GM12892 (cell line): ENCODE measurements around the gene KIAA1958.
A peak's percentile ranks its signal among the peaks of the same experiment; 100 is the strongest.
"Not testable (repeated sequence)": the region's sequence is repeated elsewhere in the genome, so short reads cannot be mapped to it uniquely, and the experiment has no call there.

Experiments used
- DNase-seq: peaks from one replicate; pipeline ENCODE4 v3.0.0; 2011; ENCODE audit not compliant: insufficient read length
- FAIRE-seq: peaks from 2 replicates; lab custom pipeline; 2011; peaks lifted over from hg19 to GRCh38; lab: Jason Lieb, UNC
- POLR2A ChIP-seq: IDR thresholded peaks from 2 replicates; pipeline ENCODE4 v1.6.1; 2011; ENCODE audit warnings: low read depth, low read length, control low read depth
- POLR2AphosphoS5 ChIP-seq: IDR thresholded peaks from 2 replicates; pipeline ENCODE4 v1.6.1; 2011; ENCODE audit warnings: low read depth, low read length, control low read depth
- TAF1 ChIP-seq: IDR thresholded peaks from 2 replicates; pipeline ENCODE4 v1.6.1; 2011; ENCODE audit warnings: low read depth, mild to moderate bottlenecking, control low read depth, low read length, borderline replicate concordance

Gene KIAA1958

DNA sequence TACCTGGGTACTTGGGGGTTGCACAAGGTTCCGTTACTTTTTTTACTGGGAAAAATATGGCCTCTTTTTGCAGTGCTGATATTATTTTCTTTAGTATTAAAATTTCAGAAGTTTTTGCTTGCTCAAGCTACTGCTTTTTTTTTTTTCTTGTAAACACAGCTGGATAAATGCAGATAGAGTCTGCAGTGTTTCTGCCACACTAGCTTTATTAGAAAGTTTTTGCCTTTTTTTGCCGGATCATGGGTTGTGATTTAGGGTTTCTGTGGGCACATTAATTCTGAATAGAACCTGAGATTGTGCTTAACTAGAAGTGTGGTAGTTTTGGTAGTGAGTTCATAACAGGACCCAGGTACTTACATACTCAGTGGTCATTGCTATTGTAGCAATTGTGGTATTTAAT, 19.9 kb downstream of the KIAA1958 start:
- no peak for FAIRE-seq
- no peak for DNase-seq
- TF ChIP-seq TAF1, result no peak
- no peak for TF ChIP-seq POLR2AphosphoS5
- TF ChIP-seq POLR2A, result no peak

DNA sequence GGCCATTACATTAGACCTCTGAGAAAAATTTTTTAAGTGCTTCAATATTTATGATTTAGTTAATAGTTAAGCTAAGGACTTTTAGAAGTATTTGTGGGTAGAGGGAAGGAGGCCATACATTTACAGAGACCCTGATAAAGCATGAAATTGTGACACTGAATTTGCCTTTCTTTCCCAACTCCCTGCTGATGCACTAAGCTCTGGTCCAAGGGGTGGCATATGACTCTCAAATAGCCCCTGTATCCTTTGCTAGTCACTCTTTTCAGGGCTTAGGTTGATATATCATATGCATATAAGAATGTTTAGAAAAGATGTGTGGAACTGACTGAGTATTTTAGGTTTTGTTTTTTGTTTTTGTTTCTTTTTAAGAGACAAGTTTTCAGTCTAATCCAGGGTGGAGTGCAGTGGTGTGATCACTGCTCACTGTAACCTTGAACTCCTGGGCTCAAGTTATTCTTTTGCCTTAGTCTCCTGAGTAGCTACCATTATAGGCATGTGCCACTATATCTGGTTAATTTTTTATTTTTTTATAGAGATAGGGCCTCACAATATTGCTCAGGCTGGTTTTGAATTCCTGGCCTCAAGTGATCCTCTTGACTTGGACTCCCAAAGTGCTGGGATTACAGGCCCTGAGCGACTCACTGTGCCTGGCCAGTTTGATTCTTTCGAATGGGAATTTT, 20.5 kb downstream of the KIAA1958 start:
- TF ChIP-seq POLR2AphosphoS5 (no peak), POLR2A (no peak), TAF1 (no peak)
- FAIRE-seq, result no peak
- no peak for DNase-seq

DNA sequence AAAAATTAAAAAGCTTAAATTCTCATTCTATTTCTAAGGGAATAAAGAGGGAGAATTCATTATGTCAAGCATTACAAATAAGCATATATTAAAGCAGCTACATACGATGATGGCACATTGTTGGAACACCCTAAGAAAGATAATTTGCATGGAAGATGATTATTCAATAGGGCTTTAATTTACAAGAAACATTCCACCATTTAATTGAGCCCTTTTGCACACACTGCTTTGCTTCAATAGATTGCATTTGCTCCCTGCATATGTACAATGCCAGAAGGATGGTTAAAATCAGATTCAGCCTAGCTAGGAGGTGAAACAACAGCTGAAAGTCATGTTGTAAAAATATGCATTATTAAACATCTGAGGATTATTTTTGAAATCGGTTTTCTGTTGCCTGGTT, 21.8 kb downstream of the KIAA1958 start:
- FAIRE-seq (no peak), DNase-seq (no peak)
- TF ChIP-seq POLR2A (no peak), POLR2AphosphoS5 (no peak), TAF1 (no peak)

DNA sequence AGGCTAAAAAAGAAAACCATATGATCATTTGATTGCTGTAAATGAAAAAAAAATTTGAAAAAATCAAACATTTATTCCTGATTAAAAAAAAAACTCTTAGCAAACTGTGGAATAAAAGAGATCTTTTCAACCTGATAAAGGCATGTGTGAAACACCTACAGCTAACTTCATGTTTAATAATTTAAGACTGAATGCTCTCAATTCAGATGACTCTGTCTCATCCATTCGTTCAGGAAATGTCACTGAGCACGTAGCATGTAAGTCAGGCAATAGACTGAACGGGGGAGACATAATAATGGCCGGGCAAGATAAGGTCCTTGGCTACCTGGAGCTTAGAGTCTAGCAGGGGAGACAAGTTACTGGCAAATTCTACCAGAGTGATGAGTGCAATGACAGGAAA, 25.8 kb downstream of the KIAA1958 start:
- not testable (repeated sequence) for DNase-seq
- FAIRE-seq, result peak; percentile 36

DNA sequence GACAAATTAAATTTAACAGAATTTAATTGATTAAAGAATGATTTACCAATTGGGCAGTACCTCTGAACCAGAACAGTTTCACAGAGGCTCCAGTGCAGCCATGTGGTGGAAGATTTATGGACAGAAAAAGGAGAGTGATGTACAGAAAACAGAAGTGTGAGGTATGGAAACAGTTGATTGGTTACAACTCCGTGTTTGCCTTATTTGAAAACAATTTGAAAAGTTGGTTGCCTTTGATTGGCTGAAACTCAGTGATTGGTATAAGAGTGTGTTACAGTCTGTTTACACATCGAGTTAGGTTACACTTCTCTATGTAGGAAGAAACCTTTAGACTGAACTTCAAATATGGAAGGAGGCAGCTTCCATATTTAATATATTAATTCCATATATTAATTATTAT, 30.1 kb downstream of the KIAA1958 start:
- FAIRE-seq (no peak), DNase-seq (no peak)
- TF ChIP-seq TAF1, result no peak
- no peak for TF ChIP-seq POLR2AphosphoS5
- TF ChIP-seq POLR2A, result no peak

DNA sequence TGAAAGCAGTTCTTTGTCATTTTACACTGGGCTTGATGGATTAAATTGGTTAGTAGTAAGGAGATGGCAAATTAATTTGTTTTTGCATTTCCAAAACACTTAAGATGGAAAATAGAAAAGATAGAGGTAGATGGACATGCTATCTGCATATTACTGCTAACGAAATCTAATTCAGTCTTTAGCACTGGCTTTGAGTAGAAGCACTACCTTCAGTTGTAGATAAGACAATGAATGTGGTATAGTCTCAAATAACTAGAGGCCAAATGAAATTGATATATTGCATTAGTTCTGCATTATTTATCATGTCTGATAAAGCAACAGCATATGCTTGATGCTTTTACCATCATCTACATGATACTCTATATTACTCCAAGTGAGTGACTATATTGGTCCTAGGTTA, 33.4 kb downstream of the KIAA1958 start:
- FAIRE-seq (no peak), DNase-seq (no peak)
- no peak for TF ChIP-seq POLR2AphosphoS5
- TF ChIP-seq TAF1, result no peak
- no peak for TF ChIP-seq POLR2A

DNA sequence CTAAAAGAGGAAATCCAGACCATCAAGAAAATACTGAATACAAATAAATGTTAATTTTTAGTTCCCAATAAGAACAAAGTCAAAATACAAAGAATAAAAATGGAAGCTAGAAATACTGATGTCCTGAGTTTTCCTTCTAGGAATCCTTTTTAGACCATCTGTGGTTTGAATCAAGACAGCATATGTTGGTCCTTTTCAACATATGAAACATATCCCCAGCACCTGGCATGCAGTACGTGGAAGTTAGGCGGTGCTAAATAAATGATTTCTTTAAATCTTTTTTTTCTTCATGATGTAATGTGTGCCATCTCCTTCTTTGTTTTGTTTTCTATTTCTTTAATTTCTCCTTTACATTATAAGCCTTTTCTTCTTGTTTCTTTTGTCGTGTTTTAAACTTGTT, 34.0 kb downstream of the KIAA1958 start:
- DNase-seq (no peak), FAIRE-seq (no peak)
- TF ChIP-seq POLR2A (no peak), POLR2AphosphoS5 (no peak), TAF1 (no peak)

DNA sequence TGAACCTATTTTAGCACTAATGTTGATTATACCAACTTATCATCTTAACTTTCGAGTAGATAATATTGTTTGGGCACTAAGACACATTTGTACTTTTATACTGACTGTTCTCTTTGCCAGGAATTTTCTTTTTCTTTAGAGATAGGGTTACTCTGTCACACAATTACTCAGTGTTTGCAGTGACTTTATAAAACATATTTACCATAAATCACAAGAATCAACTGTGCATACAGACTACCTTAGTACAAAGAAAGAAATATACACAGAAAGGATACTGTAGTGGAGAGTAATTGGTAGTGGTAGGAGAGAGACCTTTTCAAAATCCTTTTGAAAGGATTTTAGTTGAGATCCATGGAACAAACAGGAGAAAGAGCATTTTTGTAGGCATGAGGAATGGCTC, 40.3 kb downstream of the KIAA1958 start:
- FAIRE-seq, result no peak
- no peak for DNase-seq

DNA sequence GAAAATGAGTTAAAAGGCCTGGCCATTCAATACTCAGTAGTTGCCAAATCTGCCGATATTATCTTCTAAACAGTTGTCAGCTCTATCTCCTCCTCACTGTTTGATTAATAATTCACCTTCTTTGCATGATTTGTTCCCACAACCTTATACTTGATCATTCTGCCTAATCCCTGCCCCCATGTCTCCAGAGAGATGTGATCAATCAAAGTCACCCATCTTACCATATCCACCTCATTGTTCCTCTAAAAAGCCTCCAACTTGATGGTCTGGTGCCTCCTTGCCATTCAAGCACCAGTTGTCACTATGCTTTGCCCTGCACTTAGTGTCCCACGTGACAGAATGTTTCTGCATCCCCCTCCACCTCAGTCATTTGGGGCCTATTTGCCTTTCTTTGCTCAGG, 41.3 kb downstream of the KIAA1958 start:
- no peak for DNase-seq
- no peak for TF ChIP-seq POLR2AphosphoS5
- TF ChIP-seq TAF1, result no peak
- no peak for TF ChIP-seq POLR2A
- FAIRE-seq, result no peak

More for the DNA sequence above, 40.3 kb downstream of the KIAA1958 start:
- TF ChIP-seq TAF1, result no peak
- TF ChIP-seq POLR2AphosphoS5, result no peak
- no peak for TF ChIP-seq POLR2A

DNA sequence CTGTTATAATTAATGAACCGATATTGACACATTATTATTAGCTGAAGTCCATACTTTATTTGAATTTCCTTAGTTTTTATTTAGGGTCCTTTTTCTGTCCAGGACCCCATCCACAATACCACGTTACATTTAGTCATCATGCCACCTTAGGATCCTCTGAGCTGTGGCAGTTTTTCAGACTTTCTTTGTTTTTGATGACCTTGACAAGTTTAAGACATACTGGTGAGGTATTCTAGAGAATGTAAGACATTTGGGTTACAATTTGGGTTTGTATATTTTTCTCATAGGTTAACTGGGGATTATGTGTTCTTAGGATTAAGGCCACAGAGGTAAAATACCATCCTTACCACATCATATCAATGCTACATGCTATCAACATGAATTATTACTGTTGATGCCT, 42.7 kb downstream of the KIAA1958 start:
- DNase-seq (no peak), FAIRE-seq (no peak)
- TF ChIP-seq TAF1 (no peak), POLR2A (no peak), POLR2AphosphoS5 (no peak)

DNA sequence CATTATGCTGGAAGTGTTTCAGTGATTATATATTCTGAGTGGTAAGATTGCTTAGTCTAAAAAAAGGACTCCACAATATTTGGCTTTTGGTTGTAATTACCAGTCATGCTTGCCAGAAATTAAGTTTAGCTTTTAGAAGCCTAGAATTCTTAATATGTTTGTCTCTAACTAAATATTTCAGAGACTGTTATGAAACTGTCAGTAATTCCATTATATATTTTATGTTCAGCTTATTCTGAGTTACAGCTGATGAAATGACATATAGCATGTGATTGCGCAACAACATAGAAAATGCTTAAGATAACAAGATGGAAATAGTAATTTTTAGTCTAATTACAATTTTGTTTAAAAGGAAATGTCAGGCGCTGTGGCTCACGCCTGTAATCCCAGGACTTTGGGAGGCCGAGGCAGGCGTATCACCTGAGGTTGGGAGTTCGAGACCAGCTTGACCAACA, 44.2 kb downstream of the KIAA1958 start:
- no peak for DNase-seq
- no peak for FAIRE-seq
- TF ChIP-seq POLR2A (no peak), POLR2AphosphoS5 (no peak), TAF1 (no peak)

DNA sequence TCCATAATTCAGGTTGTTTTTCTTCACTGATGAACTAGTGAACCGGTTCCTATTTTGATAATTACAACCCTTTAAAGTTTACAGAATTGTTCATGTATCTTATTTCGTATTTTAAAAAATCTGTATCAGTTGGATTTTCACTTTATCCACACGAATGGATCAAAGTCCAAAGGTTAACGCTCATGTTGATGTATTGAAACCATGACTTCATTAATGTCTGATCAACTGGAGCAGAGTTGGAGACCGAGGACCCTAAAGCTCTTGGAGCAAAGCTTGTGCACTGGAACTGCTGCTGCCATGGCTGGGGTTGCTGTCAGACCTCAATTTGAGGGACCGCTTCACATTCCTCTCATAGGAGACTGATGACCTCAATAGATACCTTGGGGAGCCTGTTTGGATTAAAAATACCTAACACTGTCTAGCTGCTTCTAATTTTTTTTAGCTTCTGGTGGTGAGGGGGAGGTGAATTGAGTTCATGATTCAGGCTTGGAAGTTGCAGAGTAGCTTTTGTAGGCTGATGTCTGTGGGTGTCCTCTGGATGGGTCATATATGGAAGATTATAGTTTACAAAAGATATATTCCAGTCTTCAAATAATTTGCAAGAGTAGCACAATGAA, 45.1 kb downstream of the KIAA1958 start:
- DNase-seq (no peak), FAIRE-seq (no peak)
- no peak for TF ChIP-seq POLR2A
- no peak for TF ChIP-seq TAF1
- no peak for TF ChIP-seq POLR2AphosphoS5
